Heart left ventricle (tissue), 13 donors: Measurements from ENCODE around the gene HYCC1.
"Not testable (repeated sequence)": the region's sequence is repeated elsewhere in the genome, so short reads cannot be mapped to it uniquely, and the experiment has no call there.

Source experiments
- CTCF ChIP-seq, 12 donors: fragments of 200-600 bp; sonication (generic) in 4 of 12; IDR thresholded peaks; one replicate each; pipeline versions ENCODE4 v1.5.0 to v1.8.0; 2018 to 2022; ENCODE audit warnings: antibody characterized with exemption in 12 of 12, mild to moderate bottlenecking in 5 of 12
- POLR2A ChIP-seq, 2 donors: fragments of 450-650 bp; IDR thresholded peaks; one replicate each; pipeline ENCODE4 v1.6.1; 2017; ENCODE audit warnings: antibody characterized with exemption in 2 of 2, mild to moderate bottlenecking in 2 of 2, moderate library complexity in 2 of 2
- donor health status: ischemic (EF 13 %, LVEDD 7.1; RV severe dilation, severe dysfunction).
- donor health status: DM: no; HTN: yes; CAD: no.
- donor health status: DM: no; HTN: no; CAD: no.
- donor health status: ischemic (EF 25% LVEDD 6.9; RV normal size, moderate dysfunction).
- donor health status: ischemic (EF 25% LVEDD 5.7; RV mildly dilated, moderate dysfunction).
- donor health status: ischemic (EF 35%, LVEDD 5.7; RV mildly dilated, moderate dysfunction).
- donor health status: nonischemic (EF 11% LVEDD 7.7; RV severe dilation, severe dysfunction).
- donor health status: DM: yes; HTN: yes; CAD: no.
- donor health status: PGD.
- donor health status: ischemic (EF 29% LVEDD 5.4; RV normal size, mild dysfunction).
- donor health status: nonischemic (EF 23%, LVEDD 6.1; RV moderate dilation, normal function).

DNA sequence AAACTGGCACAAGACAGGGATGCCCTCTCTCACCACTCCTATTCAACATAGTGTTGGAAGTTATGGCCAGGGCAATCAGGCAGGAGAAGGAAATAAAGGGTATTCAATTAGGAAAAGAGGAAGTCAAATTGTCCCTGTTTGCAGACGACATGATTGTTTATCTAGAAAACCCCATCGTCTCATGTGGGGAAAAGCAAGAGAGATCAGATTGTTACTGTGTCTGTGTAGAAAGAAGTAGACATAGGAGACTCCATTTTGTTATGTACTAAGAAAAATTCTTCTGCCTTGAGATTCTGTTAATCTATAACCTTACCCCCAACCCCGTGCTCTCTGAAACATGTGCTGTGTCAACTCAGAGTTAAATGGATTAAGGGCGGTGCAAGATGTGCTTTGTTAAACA lies 25.7 kb upstream of the HYCC1 start:
- not testable (repeated sequence) for TF ChIP-seq CTCF, POLR2A (IDR thresholded peaks at IDR 0.05)
